K562 (cell line): ENCODE results near the gene PPP1R10. TPM values are rescaled to one million over a fixed set of nuclear protein-coding genes. Genes with fewer than 3 reads are reported as not detected.

ENCODE experiments used
- ATAC-seq: fragments of 200-7000 bp; cut with Tn5 transposase; 3 replicates; pipeline ENCODE4 v1.9.1; 2020; ENCODE audit warnings: moderate library complexity
- BruUV-seq: library from RNA; stranded (reverse); fragments of 400-500 nt; replicated peaks from 2 replicates; lab custom pipeline; 2021; lab: Mats Ljungman, UMichigan
- CTCF ChIA-PET: fragments of 300-600 bp; formaldehyde crosslinking; extraction: SDS; loops from one replicate; lab custom pipeline; 2021; ENCODE audit warnings: low intra/inter-chr PET ratio; lab: Yijun Ruan, JAX
- POLR2A ChIA-PET: fragments of 300-600, 350-650 bp; sonication (Branson Sonifier 250); formaldehyde crosslinking; extraction: SDS; loops from one replicate; lab custom pipeline; 2021; ENCODE audit warnings: antibody characterized with exemption, inconsistent platforms; lab: Yijun Ruan, JAX
- DNase-seq, 4 experiments: peaks; one replicate each; pipeline versions ENCODE4 v3.0.0 to v3.0.0-alpha.2; 2011 to 2018; ENCODE audit warnings: low spot score in 3 of 4, mixed read lengths in 3 of 4; ENCODE audit errors: extremely low read depth in 1 of 4
- FAIRE-seq: peaks from 2 replicates; lab custom pipeline; 2011; peaks lifted over from hg19 to GRCh38; lab: Jason Lieb, UNC
- H2AFZ ChIP-seq: 2 replicates; pipeline ENCODE4 v1.6.0; 2011; ENCODE audit warnings: low read depth, low read length, control low read depth, inconsistent platforms
- H3K27ac ChIP-seq: fragments of 200-600 bp; 3 replicates; pipeline ENCODE4 v1.8.0; 2011; ENCODE audit warnings: low read depth, mild to moderate bottlenecking, control low read depth, inconsistent platforms, low read length, moderate library complexity, mixed read lengths; ENCODE audit errors: extremely low read depth
- H3K27me3 ChIP-seq, 2 experiments: fragments of 300-600 bp in 1 of 2; 2 replicates in 1 of 2; 3 replicates in 1 of 2; pipeline versions ENCODE4 v1.6.0 to v1.8.0; 2011; ENCODE audit warnings: inconsistent platforms in 2 of 2, low read length in 2 of 2, mild to moderate bottlenecking in 1 of 2, mixed read lengths in 1 of 2, moderate library complexity in 1 of 2; ENCODE audit not compliant: control insufficient read depth in 2 of 2, insufficient read depth in 2 of 2
- H3K36me3 ChIP-seq: fragments of 300-600 bp; 3 replicates; pipeline ENCODE4 v1.8.0; 2011; ENCODE audit warnings: mild to moderate bottlenecking, low read length, inconsistent platforms; ENCODE audit not compliant: control insufficient read depth, insufficient read depth
- H3K4me1 ChIP-seq, 2 experiments: fragments of 200-600 bp in 1 of 2; replicated peaks in 1 of 2; 2 replicates in 1 of 2; 3 replicates in 1 of 2; pipeline versions ENCODE4 v1.5.1 to v1.8.0; 2011; ENCODE audit warnings: inconsistent platforms in 2 of 2, low read length in 2 of 2, mild to moderate bottlenecking in 1 of 2, mixed read lengths in 1 of 2, moderate library complexity in 1 of 2; ENCODE audit not compliant: control insufficient read depth in 2 of 2, insufficient read depth in 2 of 2
- H3K4me2 ChIP-seq: 2 replicates; pipeline ENCODE4 v1.6.1; 2011; ENCODE audit warnings: low read length, control low read depth, inconsistent platforms, mixed read lengths; ENCODE audit not compliant: insufficient read depth
- H3K4me3 ChIP-seq: fragments of 200-600 bp; sonication (generic), shearing (Covaris generic); 2 replicates; pipeline ENCODE4 v1.5.1; 2016; ENCODE audit warnings: control low read depth, inconsistent platforms
- H3K79me2 ChIP-seq: fragments of 200-600 bp; 3 replicates; pipeline ENCODE4 v1.8.0; 2011; ENCODE audit warnings: low read length, inconsistent platforms; ENCODE audit not compliant: control insufficient read depth, insufficient read depth
- H3K9ac ChIP-seq, 2 experiments: 2 replicates each; pipeline versions ENCODE4 v1.6.0 to v1.6.1; 2011; ENCODE audit warnings: low read depth in 2 of 2, low read length in 2 of 2, control low read depth in 1 of 2, inconsistent platforms in 1 of 2, mild to moderate bottlenecking in 1 of 2, mixed read lengths in 1 of 2; ENCODE audit not compliant: insufficient read depth in 1 of 2
- H3K9me1 ChIP-seq: one replicate; pipeline ENCODE4 v1.6.0; 2011; ENCODE audit warnings: inconsistent platforms, mild to moderate bottlenecking, low read length, moderate library complexity; ENCODE audit not compliant: control insufficient read depth, insufficient read depth
- H3K9me3 ChIP-seq: replicated peaks from 2 replicates; pipeline ENCODE4 v1.5.1; 2011; ENCODE audit warnings: low read depth, low read length, inconsistent platforms; ENCODE audit not compliant: control insufficient read depth, insufficient read depth
- H4K20me1 ChIP-seq: replicated peaks from 2 replicates; pipeline ENCODE4 v1.6.1; 2011; ENCODE audit warnings: low read length, inconsistent platforms, mixed read lengths; ENCODE audit not compliant: control insufficient read depth, insufficient read depth
- BRD4 ChIP-seq: fragments of 200-600 bp; sonication (generic); IDR thresholded peaks from 2 replicates; pipeline ENCODE4 v1.6.1; 2017; ENCODE audit warnings: inconsistent platforms
- CREBBP ChIP-seq: IDR thresholded peaks from one replicate; pipeline ENCODE4 v1.6.1; 2012; ENCODE audit warnings: low read depth, mild to moderate bottlenecking, control low read depth, inconsistent platforms, low read length
- NCOA1 ChIP-seq: fragments of 450-650 bp; IDR thresholded peaks from 2 replicates; pipeline ENCODE4 v1.6.1; 2016; ENCODE audit warnings: low read depth
- NFE2 ChIP-seq: IDR thresholded peaks from 2 replicates; pipeline ENCODE4 v1.6.1; 2014; ENCODE audit warnings: antibody characterized with exemption, low read depth
- PHF8 ChIP-seq: fragments of 200-600 bp; sonication (generic); IDR thresholded peaks from 2 replicates; pipeline ENCODE4 v1.6.1; 2012; ENCODE audit warnings: mixed run types, mild to moderate bottlenecking, inconsistent platforms, low read length, moderate library complexity, borderline replicate concordance
- POLR2AphosphoS5 ChIP-seq: IDR thresholded peaks from 2 replicates; pipeline ENCODE4 v1.6.1; 2011; ENCODE audit warnings: mild to moderate bottlenecking, low read depth, low read length, moderate library complexity; ENCODE audit not compliant: control insufficient read depth, insufficient read depth
- POLR2B ChIP-seq: fragments of 450-650 bp; IDR thresholded peaks from 2 replicates; pipeline ENCODE4 v1.6.1; 2018; ENCODE audit warnings: low read depth; ENCODE audit not compliant: partially characterized antibody
- ZNF766 ChIP-seq: fragments of 200-800 bp; sonication (Bioruptor generic); conservative IDR thresholded peaks from 2 replicates; pipeline ENCODE4 v1.6.1; 2016; ENCODE audit warnings: missing genetic modification characterization, missing compliant biosample characterization
- WGBS: fragments of 100-300 bp; shearing (Covaris generic); methylation state at CpG from one replicate; pipeline ENCODE4 v1.1.6; 2016; ENCODE audit warnings: low coverage, mixed read lengths; ENCODE audit not compliant: insufficient coverage; ENCODE audit errors: missing lambda C conversion rate; 5-methylcytosine and 5-hydroxymethylcytosine counted together
- in situ Hi-C: fragments of 300-500 bp; cut with MboI; formaldehyde crosslinking; loops from 4 replicates; pipeline ENCODE4 v1.15.0; 2018; ENCODE audit warnings: inconsistent platforms, mixed read lengths
- intact Hi-C: fragments of 100-400 bp; cut with micrococcal nuclease; formaldehyde crosslinking; loops from 2 replicates; pipeline ENCODE4 v1.14.2; 2022
- polyA plus RNA-seq, 8 experiments: library from polyadenylated mRNA; depleted of rRNA in 4 of 8; stranded (reverse) in 5 of 8; unstranded in 3 of 8; fragments of >200 nt; fragmentation: Nextera tagmentation in 2 of 8; fragmentation: Illumina TruSeq in 1 of 8; extraction: Ambion mirVana in 2 of 8; extraction: Trizol in 1 of 8; gene quantifications; 2 replicates each; pipeline versions ENCODE4 v1.2.1 to v1.2.3, GENCODE V29; 2011 to 2014; ENCODE audit warnings: inconsistent platforms in 1 of 8, missing spikeins in 1 of 8
- total RNA-seq, 7 experiments: library from RNA; depleted of rRNA in 6 of 7; stranded (reverse); fragments of >200 nt in 6 of 7; fragmentation: Illumina TruSeq in 2 of 7; extraction: Trizol in 2 of 7; gene quantifications; 2 replicates each; pipeline versions ENCODE4 v1.2.1 to v1.2.3, GENCODE V29; 2011 to 2021; ENCODE audit warnings: low replicate concordance in 1 of 7
- TF ChIP-seq, protein P1 (sequence below): sonication (generic); formaldehyde crosslinking; IDR thresholded peaks from 2 replicates; pipeline ENCODE4 v1.8.0; 2022; ENCODE audit warnings: missing genetic modification reagents, mild to moderate bottlenecking, moderate library complexity, borderline replicate concordance
- TF ChIP-seq, protein P2 (sequence below): sonication (generic); formaldehyde crosslinking; IDR thresholded peaks from 2 replicates; pipeline ENCODE4 v1.8.0; 2022; ENCODE audit warnings: mild to moderate bottlenecking, missing genetic modification reagents, borderline replicate concordance

PPP1R10 gene
- total and polyA plus RNA-seq, 9 of the 15 experiments (the other 6 are each of a cell fraction or from before 2014, with no cell fraction given) = 14.1 to 65.5 (median 32.6) TPM

DNA sequence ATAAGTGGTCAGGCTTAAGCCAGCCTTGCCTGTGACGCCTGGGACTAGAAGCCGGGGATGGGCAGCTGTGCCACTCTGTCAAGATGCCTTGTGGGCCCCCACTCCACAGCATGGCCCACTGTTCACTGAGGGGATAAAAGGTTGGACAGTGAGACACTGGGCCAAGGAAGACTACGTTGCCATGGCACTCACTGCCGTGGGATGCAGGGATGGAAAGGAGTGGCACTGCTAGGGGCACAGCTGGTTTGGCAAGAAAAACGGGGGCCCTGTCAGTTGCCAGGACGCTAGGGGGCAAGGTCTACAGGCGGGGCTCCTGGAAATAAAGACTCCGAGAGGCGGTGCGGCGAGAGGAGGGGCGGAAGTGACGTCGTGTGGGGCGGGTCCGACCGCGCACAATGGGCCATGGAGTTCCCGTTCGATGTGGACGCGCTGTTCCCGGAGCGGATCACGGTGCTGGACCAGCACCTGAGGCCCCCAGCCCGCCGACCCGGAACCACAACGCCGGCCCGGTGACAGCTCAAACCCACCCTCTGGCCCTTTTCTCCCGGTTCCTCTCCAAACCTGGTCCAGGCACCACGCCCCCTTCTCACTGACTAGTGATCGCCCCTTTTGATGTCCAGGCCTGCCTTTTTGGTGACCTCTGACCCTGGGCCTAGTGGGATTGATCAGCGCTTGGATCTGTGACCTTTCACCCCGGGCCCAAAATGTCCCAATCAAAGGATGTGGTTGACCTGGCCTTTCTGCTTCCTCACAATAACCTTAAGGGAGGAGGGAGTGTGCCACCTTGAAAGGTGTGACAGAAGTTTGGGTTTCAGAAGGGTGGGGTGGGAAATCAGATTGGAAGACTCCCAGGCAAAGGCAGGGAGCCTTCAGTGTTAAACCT lies 9.7 kb upstream of the PPP1R10 start, which contains the start of gene ATAT1 (continued):
- TF ChIP-seq, protein P1, sequence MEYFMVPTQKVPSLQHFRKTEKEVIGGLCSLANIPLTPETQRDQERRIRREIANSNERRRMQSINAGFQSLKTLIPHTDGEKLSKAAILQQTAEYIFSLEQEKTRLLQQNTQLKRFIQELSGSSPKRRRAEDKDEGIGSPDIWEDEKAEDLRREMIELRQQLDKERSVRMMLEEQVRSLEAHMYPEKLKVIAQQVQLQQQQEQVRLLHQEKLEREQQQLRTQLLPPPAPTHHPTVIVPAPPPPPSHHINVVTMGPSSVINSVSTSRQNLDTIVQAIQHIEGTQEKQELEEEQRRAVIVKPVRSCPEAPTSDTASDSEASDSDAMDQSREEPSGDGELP = peak; percentile 46; the same call in 1 of the 2 replicates
- TF ChIP-seq POLR2AphosphoS5 (peak; percentile 57; the same call in 1 of the 2 replicates), BRD4 (no peak), ZNF766 (CRISPR knock-in tag) (no peak), POLR2B (peak; percentile 75)
- TF ChIP-seq, all 486 proteins: peak for 66

DNA sequence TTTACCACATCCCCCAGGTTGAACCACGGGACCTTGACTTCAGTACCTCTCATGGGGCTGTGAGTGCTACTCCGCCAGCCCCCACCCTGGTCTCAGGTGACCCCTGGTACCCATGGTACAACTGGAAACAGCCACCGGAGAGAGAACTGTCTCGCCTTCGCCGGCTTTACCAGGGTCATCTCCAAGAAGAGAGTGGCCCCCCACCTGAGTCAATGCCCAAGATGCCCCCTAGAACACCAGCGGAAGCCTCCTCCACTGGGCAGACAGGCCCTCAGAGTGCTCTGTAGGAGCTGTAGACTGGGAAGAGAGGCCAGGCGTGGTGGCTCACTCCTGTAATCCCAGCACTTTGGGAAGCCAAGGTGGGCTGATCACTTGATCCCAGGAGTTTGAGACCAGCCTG lies 8.5 kb upstream of the PPP1R10 start:
- no peak for ATAC-seq
- TF ChIP-seq ZNF766 (CRISPR knock-in tag) (no peak), NCOA1 (no peak), PHF8 (no peak), NFE2 (no peak), BRD4 (no peak), CREBBP (no peak)
- TF ChIP-seq, protein P2, sequence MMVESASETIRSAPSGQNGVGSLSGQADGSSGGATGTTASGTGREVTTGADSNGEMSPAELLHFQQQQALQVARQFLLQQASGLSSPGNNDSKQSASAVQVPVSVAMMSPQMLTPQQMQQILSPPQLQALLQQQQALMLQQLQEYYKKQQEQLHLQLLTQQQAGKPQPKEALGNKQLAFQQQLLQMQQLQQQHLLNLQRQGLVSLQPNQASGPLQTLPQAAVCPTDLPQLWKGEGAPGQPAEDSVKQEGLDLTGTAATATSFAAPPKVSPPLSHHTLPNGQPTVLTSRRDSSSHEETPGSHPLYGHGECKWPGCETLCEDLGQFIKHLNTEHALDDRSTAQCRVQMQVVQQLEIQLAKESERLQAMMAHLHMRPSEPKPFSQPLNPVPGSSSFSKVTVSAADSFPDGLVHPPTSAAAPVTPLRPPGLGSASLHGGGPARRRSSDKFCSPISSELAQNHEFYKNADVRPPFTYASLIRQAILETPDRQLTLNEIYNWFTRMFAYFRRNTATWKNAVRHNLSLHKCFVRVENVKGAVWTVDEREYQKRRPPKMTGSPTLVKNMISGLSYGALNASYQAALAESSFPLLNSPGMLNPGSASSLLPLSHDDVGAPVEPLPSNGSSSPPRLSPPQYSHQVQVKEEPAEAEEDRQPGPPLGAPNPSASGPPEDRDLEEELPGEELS (CRISPR knock-in tag) = no peak

More for the DNA sequence above, 8.5 kb upstream of the PPP1R10 start:
- no TSS peak for BruUV-seq
- Histone ChIP-seq H3K4me2 (no peak overlapping the region), H3K36me3 (peaks cover 75% of the 10 kb centered on the region), H3K9ac (no peak overlapping the region), H3K79me2 (peaks cover 3% of the 10 kb centered on the region; the same call in 2 of the 3 replicates), H4K20me1 (no peaks in the 10 kb centered on the region), H3K4me1 (peaks cover 0 to 8% of the 10 kb centered on the region in 2 experiments; a peak in 1 of 5 replicates), H3K9me1 (no peaks in the 10 kb centered on the region), H3K4me3 (no peak overlapping the region), H3K27ac (no peak overlapping the region), H2AFZ (no peak overlapping the region), H3K27me3 (no peaks in the 10 kb centered on the region), H3K9me3 (no peaks in the 10 kb centered on the region)
- intact Hi-C loops (no loop called here), in situ Hi-C loops (no loop called here)
- FAIRE-seq (no peak), DNase-seq (no peak)
- WGBS = 97% methylated on average over 8 of the region's 8 CpGs
- ChIA-PET CTCF (no interaction called here), POLR2A (interaction anchor here (0.7 to 2.2 kb wide), 5 partner anchors 8 to 1188 kb away, joined by 3 to 13 read pairs (median 4); partner anchors contain the start of gene PPP1R10)
